Inflammatory macrophage treated with lipopolysaccharide for 4 hours (primary cell): ENCODE data around the gene SPNS2.

Experiments
- DNase-seq: peaks from one replicate; pipeline ENCODE4 v3.0.0-alpha.2; 2020

The SPNS2 gene

GRCh38 chr17:4504188-4504587 is 5.5 kb downstream of the SPNS2 start:
- DNase-seq, result no peak

GRCh38 chr17:4505187-4505586 is 6.5 kb downstream of the SPNS2 start:
- no peak for DNase-seq

- no peak for DNase-seq
These were observed 7.6 kb downstream of the SPNS2 start for GRCh38 chr17:4506175-4506813.

- DNase-seq, result no peak
These were observed 8.2 kb downstream of the SPNS2 start for GRCh38 chr17:4506892-4507291.

DNA sequence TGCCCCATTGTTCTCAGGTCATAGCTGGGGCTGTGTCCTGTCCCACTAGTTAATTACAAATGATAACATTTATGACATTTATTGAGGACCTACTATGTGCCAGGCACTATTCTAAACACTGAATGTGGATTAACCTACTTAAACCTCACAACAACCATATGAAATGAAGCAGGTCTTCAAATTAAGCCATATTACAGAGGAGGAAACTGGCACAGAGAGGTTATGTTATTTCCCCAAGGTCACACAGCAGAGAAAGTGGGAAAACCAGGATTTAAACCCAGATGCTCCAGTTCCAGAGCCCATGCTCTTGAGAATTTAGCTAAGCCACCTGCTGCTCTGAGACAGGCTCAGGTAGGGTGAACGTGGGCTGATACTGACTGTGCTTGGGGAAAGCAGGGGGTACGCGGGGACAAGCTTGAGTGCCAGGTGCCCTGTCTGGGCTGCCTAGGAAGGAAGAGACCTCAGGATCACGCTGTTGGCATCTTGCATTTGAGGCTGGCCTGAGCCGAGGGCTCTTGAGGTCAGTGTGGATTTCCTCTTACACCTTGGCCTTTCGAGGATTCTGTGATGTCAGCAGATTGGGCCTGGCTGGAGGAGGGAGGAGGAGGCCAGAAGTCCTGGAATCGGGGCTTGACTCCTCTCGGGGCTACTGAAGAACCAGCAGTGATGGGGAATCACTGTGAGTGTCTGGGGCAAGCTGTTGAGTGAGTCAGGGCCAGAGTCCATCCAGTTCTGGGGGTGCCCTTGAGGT is 8.9 kb downstream of the SPNS2 start:
- DNase-seq, result no peak

DNA sequence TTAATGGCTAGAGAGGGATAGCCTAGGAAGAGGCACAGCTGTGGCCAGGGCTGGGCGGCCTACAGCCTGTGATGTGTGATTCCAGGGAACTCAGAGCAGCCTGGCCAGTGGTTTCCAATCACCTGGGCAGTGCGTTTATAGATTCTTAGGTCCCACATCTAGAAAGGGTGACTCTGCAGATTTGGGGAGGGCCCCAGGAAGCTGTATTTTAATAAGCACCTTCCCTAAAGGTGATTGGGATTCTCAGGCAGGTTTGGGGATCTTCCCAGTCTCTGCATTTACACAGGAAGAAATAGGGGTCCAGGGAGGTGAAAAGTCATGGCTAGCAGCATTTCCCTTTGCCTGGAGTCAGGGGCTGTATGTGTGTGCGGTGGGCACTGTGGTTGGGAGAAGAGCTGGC is 9.5 kb downstream of the SPNS2 start:
- DNase-seq, result no peak

- no peak for DNase-seq
These were observed 10.7 kb downstream of the SPNS2 start for GRCh38 chr17:4509401-4509800.

DNA sequence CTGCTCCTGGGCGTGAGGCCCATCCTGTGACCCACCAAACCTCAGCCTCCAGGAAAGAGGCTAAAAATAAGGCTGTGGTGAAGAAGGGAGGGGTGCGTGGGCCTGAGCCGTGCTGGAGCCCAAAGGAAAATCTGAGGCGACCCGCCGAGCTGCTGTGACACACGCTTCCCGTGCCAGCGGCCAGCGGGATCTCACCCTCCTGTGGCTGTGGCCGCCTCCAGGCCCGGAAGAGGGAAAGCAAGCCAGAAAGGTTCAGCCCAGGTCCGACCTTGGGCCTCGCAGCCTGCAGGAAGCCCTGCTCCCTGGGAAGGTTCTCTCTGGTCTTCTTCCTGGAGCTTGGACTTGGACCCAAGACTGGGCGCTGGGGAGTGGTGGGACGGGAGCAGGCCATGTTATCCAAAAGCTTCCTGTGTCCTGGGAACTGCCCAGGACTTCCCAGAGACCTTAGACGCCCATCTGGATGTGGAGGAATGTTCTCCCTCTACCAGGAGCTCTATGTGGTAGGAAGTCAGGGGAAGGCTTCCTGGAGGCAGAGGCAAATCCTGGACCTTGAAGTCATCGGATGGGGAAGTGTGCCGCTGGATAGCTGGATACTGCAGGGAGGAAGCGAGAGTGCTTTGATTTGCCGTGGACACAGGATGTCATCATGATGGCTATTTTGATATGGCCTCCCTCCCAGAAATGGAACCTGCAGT is 11.4 kb downstream of the SPNS2 start:
- peak; percentile 51 for DNase-seq

DNA sequence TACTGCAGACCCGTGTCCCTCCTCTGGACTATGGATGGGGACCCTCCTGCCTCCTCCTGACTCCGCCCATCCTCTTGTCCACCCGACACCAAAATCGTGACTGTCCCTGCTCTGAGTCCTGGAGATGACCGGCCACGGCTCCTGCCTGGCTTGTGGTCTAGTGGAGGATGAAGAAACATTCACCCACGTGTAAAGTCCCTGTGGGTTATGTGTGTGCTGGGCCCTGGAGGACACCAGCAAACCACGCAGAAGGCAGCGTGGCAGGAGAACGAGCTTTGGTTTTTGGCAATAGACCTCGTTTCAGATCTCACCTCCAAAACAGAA is 11.9 kb downstream of the SPNS2 start:
- DNase-seq, result no peak

DNA sequence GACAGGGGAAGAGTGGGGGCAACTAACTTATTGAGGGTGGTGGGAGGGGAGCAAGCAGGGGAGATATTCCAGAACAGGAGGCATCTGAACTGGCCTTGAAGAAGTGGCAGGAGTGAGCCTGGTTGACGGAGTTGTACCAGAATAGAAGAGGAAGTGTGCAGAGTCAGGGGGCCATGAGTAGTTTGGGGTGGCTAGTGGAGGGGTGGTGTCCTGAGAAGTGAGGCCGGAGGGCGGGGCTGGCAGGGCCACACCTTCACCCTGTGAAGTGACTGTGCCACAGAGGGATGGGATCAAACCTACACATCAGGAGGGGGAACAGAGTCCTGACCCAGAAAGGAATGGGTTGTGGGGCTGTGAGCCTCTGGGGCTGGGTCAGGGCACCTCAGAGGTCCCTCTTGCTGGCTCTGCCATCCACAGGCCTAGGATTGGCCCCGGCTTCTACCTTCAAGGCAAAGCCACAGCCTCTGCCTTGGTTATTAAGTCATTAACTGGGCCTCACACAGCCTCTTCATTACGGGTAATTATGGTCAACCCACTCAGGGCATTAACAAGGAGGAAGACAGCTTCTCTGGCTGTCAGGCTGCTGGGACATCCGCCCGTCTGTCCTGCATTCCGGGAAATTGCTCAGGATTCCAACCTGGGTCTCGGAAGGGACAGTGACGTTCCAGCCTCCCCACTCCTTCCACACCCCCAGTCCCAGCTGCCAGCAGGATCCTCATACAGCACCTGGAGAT is 12.7 kb downstream of the SPNS2 start:
- peak; percentile 44 for DNase-seq

DNA sequence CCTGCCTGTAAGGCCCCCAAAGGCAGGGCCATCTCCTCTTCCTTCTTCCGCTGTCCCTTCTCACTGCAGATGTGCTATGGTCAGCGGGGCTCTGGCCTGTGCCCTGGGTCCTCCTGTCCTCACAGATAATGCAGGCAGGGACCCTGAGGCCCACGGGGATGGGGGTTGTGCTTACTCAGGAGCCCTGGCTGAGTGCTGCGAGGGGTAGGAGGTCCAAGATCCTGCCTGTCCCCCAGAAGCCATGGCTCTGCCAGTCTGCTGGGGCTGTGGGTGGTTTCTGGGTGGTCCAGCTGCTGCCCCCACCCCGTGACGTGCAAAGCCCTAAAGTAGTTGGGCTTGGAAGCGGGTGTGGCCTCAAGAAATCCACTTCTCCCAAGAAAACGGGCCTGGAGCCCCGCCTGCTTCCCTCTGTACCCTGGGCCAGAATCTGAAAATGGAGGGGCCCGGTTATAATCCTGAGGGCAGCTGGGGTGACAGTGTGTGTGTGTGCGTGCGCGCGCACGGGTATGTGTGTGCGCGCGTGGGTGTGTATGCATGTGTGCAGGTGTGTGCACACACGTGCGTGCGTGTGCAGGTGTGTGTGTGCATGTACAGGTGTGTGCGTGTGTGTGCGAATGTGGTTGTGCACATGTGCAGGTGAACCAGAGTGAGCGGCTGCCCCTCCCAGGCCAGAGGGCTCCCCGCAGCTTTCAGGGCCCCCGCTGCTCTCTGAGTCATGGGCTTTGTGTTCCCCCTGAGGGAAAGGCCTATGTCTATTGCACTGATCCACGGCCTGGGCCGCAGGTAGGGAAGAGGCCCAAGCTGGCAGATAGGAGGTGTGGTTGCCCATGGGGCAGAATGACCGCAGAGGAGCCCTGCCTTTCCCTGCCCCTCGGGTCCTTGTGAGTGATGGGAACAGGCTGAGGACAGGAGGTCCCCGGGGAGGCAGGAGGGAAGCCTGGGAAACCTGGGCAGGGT is 13.8 kb downstream of the SPNS2 start:
- no peak for DNase-seq

- no peak for DNase-seq
These were observed 14.7 kb downstream of the SPNS2 start for GRCh38 chr17:4513113-4514032.

DNA sequence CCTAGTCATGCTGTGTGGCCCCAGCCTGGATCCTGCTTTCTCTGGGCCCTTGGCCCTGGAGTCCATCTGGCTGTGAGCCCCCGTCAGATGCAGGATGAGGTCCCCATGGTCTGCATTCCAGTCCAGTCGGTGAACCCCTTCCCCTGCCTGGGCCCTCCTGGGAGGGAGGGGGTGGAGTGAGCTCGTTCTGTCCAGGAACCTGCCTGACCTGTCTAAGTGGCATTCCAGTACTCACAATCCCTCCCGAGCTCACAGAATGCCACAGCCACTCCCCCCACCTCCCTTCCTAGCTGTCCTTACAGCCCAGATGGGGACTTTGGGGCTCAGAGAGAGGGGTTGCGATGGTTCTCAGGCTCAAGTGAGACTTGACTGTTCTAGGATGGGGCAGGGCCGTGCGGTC is 15.5 kb downstream of the SPNS2 start:
- DNase-seq, result no peak

DNA sequence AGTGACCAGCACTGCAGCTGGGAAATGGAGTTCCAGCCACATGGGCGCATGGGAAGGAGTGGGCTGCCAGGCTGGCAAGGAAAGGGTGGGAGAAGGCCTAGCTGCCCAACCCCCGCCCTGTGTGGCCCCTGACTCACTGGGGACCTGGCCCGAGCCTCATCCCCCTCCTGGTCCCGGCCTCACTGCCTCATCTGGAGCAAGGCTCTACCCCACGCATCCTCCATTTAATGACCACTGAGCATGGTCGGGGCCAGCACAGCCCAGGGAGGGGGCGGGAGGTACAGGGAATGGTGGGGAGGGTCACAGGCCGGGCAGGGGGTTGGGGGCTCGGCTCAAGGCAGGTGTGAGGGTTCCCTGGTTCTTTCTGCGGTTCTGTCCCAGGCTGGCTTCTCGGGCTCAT is 16.1 kb downstream of the SPNS2 start:
- DNase-seq, result no peak

DNA sequence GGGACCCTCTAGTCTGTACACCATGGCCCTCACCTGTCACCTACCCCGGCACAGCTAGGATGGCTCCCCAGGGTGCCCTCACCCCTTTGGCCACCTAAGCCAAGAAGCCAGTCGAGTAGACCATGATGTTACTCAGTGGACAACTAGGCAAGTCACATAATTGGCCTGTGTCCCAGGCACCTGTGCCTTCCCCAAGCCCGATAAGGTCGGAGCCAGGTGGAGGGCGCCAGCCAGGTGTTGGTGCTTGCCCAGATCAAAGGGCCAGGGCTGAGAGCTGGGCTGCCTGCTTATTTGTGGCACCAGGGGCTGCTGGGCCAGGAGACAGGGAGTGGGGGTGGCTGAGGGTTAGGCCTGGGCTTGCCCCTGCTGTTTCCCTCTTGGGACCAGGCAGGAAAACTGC is 16.8 kb downstream of the SPNS2 start:
- no peak for DNase-seq

- DNase-seq, result no peak
These were observed 18.1 kb downstream of the SPNS2 start for GRCh38 chr17:4516735-4517134.

DNA sequence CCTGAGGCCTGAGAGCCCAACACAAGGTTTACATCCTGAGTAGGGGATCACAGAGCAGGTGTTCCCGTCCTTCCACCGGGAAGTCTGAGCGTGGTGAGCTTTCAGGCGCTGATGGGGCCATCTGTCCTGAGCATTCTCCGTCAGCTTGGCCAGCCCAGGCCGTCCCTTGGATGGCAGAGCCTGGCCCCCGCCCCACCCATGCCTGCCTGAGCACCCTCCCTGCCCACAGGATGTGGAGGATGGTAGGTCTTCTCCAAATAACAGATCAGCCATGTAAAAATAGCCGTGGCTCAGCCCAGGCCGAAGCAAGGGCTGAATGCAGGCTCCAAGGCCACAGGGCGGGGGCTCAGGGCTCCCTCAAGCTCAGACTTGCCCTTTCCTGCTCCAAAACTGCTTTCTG is 20.2 kb downstream of the SPNS2 start:
- DNase-seq, result no peak

DNA sequence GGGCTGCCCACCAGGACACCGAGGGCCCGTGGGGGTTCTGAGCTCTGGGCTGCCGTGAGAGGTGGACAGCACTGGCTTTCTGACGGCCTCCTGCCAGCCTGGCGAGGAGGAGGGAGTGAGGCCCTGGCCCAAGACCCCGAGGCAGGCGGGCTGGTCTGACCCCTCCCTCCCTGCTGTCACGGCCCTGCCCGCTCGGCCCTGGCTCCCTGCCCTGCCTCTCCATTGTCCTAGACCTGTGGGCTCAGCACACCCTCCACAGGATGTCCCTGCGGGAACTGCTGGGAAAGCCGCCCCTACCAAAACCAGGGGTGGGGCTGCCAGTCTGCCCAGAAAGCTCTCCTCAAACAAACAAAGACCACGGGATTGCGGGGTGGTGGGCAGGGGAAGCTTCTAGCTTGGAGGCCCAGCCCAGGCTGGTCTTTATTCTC is 20.7 kb downstream of the SPNS2 start:
- DNase-seq, result no peak

DNA sequence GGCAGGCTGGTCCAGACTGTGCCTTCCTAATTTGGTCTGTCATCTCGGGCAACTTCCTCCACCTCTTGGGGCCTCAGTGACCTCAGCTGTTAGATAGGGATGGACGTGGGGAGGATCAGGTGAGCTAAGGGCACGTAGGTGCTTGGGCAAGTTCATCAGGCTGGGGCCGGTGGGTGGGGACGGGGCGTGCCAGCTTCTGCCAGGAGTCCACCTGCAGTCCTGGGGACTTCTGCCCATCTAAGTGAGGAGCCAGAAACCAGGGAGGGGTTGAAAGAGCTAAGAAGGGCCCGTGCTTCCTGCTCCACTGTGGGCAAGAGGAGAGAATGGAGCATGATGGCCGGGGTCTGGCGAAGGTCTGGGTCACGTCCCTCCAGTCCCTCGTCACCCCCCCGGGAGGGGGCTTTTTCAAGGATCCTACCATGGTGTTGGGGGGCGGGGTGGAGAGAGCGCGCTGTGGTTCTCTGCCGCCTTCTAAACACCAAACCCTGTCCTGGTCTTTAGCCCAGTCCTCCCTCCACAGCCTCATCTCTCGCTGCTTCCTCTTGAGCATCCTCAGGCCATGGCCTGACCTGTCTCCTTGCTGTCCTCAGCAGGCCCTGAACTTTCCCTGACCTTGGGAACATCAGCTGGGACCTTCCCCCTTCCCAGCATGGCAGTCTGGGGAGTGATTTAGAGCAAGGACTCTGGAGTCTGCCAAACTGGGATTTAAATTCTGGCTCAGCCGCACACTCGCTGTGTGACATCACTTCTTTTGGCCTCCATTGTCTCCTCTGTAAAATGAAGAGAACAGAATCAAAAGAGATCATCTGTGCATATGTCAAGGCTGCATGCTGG is 21.6 kb downstream of the SPNS2 start:
- no peak for DNase-seq

GRCh38 chr17:4520894-4521600 is 22.4 kb downstream of the SPNS2 start:
- DNase-seq, result no peak
